ENCODE measurements around the gene DPEP2. TPM values are rescaled to one million over a fixed set of nuclear protein-coding genes. Genes with fewer than 3 reads are reported as not detected.

The DPEP2 gene
- total and polyA plus RNA-seq, 2 of the 13 experiments (the other 11 are each of a cell fraction or from before 2014, with no cell fraction given): 0.18 TPM; not detected in 1

- TF ChIP-seq IRF9 (CRISPR knock-in tag; IDR thresholded peaks at IDR 0.05; ENCODE audit: borderline replicate concordance) (peak; percentile 90; the same call in 1 of the 2 replicates), RFX1 (IDR thresholded peaks at IDR 0.05) (no peak), DR1 (CRISPR knock-in tag; IDR thresholded peaks at IDR 0.05) (peak; percentile 73; the same call in 1 of the 2 replicates), ZNF562 (CRISPR knock-in tag; IDR thresholded peaks at IDR 0.05; ENCODE audit: borderline replicate concordance) (no peak), SSRP1 (CRISPR knock-in tag; IDR thresholded peaks at IDR 0.05) (peak; percentile 89), ZSCAN31 (CRISPR knock-in tag; IDR thresholded peaks at IDR 0.05; ENCODE audit: low read depth) (peak; percentile 90), CEBPB (IDR thresholded peaks at IDR 0.05; ENCODE audit: borderline replicate concordance, low read depth, low read length) (no peak), PREB (CRISPR knock-in tag; IDR thresholded peaks at IDR 0.05) (0 out of 2 replicates have a peak, but pooled peaks have one; percentile 63), HOXA3 (CRISPR knock-in tag; IDR thresholded peaks at IDR 0.05) (peak; percentile 98), ZBTB49 (CRISPR knock-in tag; IDR thresholded peaks at IDR 0.05; ENCODE audit: borderline replicate concordance) (peak; percentile 66; the same call in 1 of the 2 replicates), ZNF782 (CRISPR knock-in tag; IDR thresholded peaks at IDR 0.05; ENCODE audit: borderline replicate concordance) (peak; percentile 88), ZNF367 (CRISPR knock-in tag; IDR thresholded peaks at IDR 0.05; ENCODE audit: borderline replicate concordance) (no peak; the same call in 1 of the 2 replicates), BCL6 (CRISPR knock-in tag; IDR thresholded peaks at IDR 0.05) (peak; percentile 62), ZMYM2 (CRISPR knock-in tag; IDR thresholded peaks at IDR 0.05) (0 out of 2 replicates have a peak, but pooled peaks have one; percentile 23), ZNF777 (CRISPR knock-in tag; IDR thresholded peaks at IDR 0.05) (peak; percentile 73), ZBTB46 (CRISPR knock-in tag; IDR thresholded peaks at IDR 0.05; ENCODE audit: borderline replicate concordance) (peak; percentile 94; the same call in 1 of the 2 replicates), POLR2G (IDR thresholded peaks at IDR 0.05; ENCODE audit: low read depth, low read length) (peak; percentile 98), FLYWCH1 (CRISPR knock-in tag; IDR thresholded peaks at IDR 0.05) (no peak), ZFP91 (CRISPR knock-in tag; IDR thresholded peaks at IDR 0.05; ENCODE audit: borderline replicate concordance) (peak; percentile 98), JUND (CRISPR knock-in tag; IDR thresholded peaks at IDR 0.05) (peak; percentile 85)
These were observed 23.6 kb upstream of the DPEP2 start, which contains the start of the genes DDX28 and DUS2 (continued) for GRCh38 chr16:68022728-68023537.

Measured in HepG2 (cell line).